ENCODE results near the gene STK32B. TPM values are rescaled to one million over a fixed set of nuclear protein-coding genes. Genes with fewer than 3 reads are reported as not detected.

Gene STK32B
- total RNA-seq, 4 donors from 2014 or later = 0.39 to 2.7 (median 2.4) TPM

- H3K27ac ChIP-seq = no peak overlapping the region
- no peaks in the 10 kb centered on the region for H3K36me3 ChIP-seq
- no peak for DNase-seq (ENCODE audit: low spot score in 2 of 2)
- no peaks in the 10 kb centered on the region for H3K27me3 ChIP-seq
- TF ChIP-seq EP300 (IDR thresholded peaks at IDR 0.05) = no peak
- TF ChIP-seq CTCF (IDR thresholded peaks at IDR 0.05) = no peak
- TF ChIP-seq POLR2A (IDR thresholded peaks at IDR 0.05) = no peak
- WGBS, 2 donors = 64 to 76% methylated on average over 7 of the region's 7 CpGs
- H3K9me3 ChIP-seq = no peaks in the 10 kb centered on the region
- H3K4me3 ChIP-seq = no peak overlapping the region
- peaks cover 0 to 5% (median 0%) of the 10 kb centered on the region in 4 donors for H3K4me1 ChIP-seq
Observed at GRCh38 chr4:5203309-5203992, 152.2 kb downstream of the STK32B start.

GRCh38 chr4:5203993-5204310, 152.7 kb downstream of the STK32B start:
- Histone ChIP-seq H3K4me1 (peaks cover 0 to 5% (median 0%) of the 10 kb centered on the region in 4 donors), H3K27ac (no peak overlapping the region), H3K9me3 (no peaks in the 10 kb centered on the region), H3K27me3 (no peaks in the 10 kb centered on the region), H3K36me3 (no peaks in the 10 kb centered on the region), H3K4me3 (no peak overlapping the region)
- peak in 1 of 2 donors; percentile 16 for DNase-seq (ENCODE audit: low spot score in 2 of 2)
- TF ChIP-seq CTCF (IDR thresholded peaks at IDR 0.05) = no peak
- no peak for TF ChIP-seq POLR2A (IDR thresholded peaks at IDR 0.05)
- no peak for TF ChIP-seq EP300 (IDR thresholded peaks at IDR 0.05)
- WGBS, 2 donors = 46 to 49% methylated on average over 3 of the region's 3 CpGs

DNA sequence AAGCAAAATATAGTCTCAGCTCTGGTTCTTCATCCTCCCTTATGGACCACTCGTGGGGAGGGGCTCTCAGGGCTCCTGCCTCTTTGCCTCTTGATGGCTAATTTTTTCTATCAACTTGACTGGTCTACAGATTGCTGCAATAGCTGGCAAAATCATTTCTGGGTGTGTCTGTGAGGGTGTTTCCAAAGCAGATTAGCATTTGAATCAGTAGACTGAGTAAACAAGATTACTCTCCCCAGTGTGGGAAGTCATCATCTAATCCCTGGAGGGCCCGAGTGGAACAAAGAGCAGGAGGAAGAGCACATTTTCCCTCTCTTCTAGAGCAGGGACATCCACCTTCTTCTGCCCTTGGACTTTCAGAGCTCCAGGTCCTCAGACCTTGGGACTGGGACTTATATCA, 153.5 kb downstream of the STK32B start:
- no peak overlapping the region for H3K27ac ChIP-seq
- H3K36me3 ChIP-seq = no peaks in the 10 kb centered on the region
- DNase-seq (ENCODE audit: low spot score in 2 of 2) = peak in 1 of 2 donors; percentile 28
- 52 to 63% methylated on average over 2 of the region's 2 CpGs for WGBS, 2 donors
- H3K27me3 ChIP-seq = no peaks in the 10 kb centered on the region
- no peak overlapping the region for H3K4me3 ChIP-seq
- H3K9me3 ChIP-seq = no peaks in the 10 kb centered on the region
- TF ChIP-seq POLR2A (IDR thresholded peaks at IDR 0.05) (no peak), EP300 (IDR thresholded peaks at IDR 0.05) (peak in 1 of 2 donors; percentile 22), CTCF (IDR thresholded peaks at IDR 0.05) (no peak)
- peaks cover 0 to 5% (median 0%) of the 10 kb centered on the region in 4 donors for H3K4me1 ChIP-seq

GRCh38 chr4:5206016-5206790, 154.9 kb downstream of the STK32B start:
- peak overlapping the region in 2 of 4 donors; percentile 14 to 32 for H3K27ac ChIP-seq
- H3K4me1 ChIP-seq = peaks cover 0 to 5% (median 0%) of the 10 kb centered on the region in 4 donors
- no peaks in the 10 kb centered on the region for H3K27me3 ChIP-seq
- WGBS, 2 donors = 26 to 27% methylated on average over 9 of the region's 9 CpGs
- TF ChIP-seq CTCF (IDR thresholded peaks at IDR 0.05) = no peak
- TF ChIP-seq POLR2A (IDR thresholded peaks at IDR 0.05) = no peak
- peak in 1 of 2 donors; percentile 18 for TF ChIP-seq EP300 (IDR thresholded peaks at IDR 0.05)
- H3K9me3 ChIP-seq = no peaks in the 10 kb centered on the region
- H3K4me3 ChIP-seq = no peak overlapping the region
- no peaks in the 10 kb centered on the region for H3K36me3 ChIP-seq
- DNase-seq (ENCODE audit: low spot score in 2 of 2) = peak; percentile 16 to 21

DNA sequence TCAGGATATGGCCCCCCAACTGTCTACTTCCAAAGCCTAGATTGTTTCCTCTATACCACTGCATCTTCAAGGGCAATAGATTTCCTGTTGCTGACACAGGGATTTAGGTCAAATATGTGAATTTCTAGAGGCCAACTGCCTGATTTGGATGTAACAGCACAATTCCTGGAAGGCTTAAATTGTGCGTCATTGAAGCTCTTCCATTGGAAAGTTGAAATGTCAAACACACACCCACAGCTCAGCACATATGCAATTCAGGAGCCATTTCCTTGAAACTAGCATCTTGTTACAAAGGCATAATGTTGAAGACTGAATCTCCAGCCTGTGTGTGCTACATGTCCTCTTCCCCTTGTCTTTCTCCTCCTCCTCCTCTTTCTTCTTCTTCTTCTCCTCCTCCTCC, 158.6 kb downstream of the STK32B start:
- H3K27me3 ChIP-seq = no peaks in the 10 kb centered on the region
- WGBS, 2 donors = 54 to 71% methylated on average over 1 of the region's 1 CpG
- no peak overlapping the region for H3K4me3 ChIP-seq
- H3K27ac ChIP-seq = no peak overlapping the region
- no peak for TF ChIP-seq CTCF (IDR thresholded peaks at IDR 0.05)
- TF ChIP-seq EP300 (IDR thresholded peaks at IDR 0.05) = no peak
- no peak for TF ChIP-seq POLR2A (IDR thresholded peaks at IDR 0.05)
- no peak for DNase-seq (ENCODE audit: low spot score in 2 of 2)
- peaks cover 0 to 2% (median 0%) of the 10 kb centered on the region in 4 donors for H3K4me1 ChIP-seq
- no peaks in the 10 kb centered on the region for H3K9me3 ChIP-seq
- H3K36me3 ChIP-seq = no peaks in the 10 kb centered on the region
